H1 (cell line): ENCODE measurements around the gene FCN3. TPM values are rescaled to one million over a fixed set of nuclear protein-coding genes. Genes with fewer than 3 reads are reported as not detected.

Experiments
- CTCF ChIA-PET: fragments of 300-600 bp; sonication (Branson Sonifier 250); formaldehyde crosslinking; loops from one replicate; lab custom pipeline; 2021; ENCODE audit not compliant: partially characterized antibody; lab: Charles Lee
- POLR2A ChIA-PET: fragments of 300-600 bp; sonication (Branson Sonifier 250); formaldehyde crosslinking; loops from one replicate; lab custom pipeline; 2021; ENCODE audit warnings: inconsistent platforms; ENCODE audit not compliant: partially characterized antibody; lab: Charles Lee
- DNase-seq, 2 experiments: peaks; one replicate each; pipeline versions ENCODE4 v3.0.0 to v3.0.0-alpha.2; 2010 to 2022; ENCODE audit warnings: low spot score in 2 of 2, low read depth in 1 of 2, mixed read lengths in 1 of 2
- FAIRE-seq: peaks from 2 replicates; lab custom pipeline; 2011; peaks lifted over from hg19 to GRCh38; lab: Jason Lieb, UNC
- H2AFZ ChIP-seq: 2 replicates; pipeline ENCODE4 v1.8.1; 2012; ENCODE audit warnings: low read length, inconsistent platforms
- H2AK5ac ChIP-seq: 2 replicates; pipeline ENCODE4 v1.6.1; 2013; ENCODE audit warnings: low read depth, low read length
- H2BK120ac ChIP-seq: replicated peaks from 2 replicates; pipeline ENCODE3; 2013; ENCODE audit warnings: low read depth, low read length, inconsistent platforms
- H2BK12ac ChIP-seq: 2 replicates; pipeline ENCODE4 v1.6.1; 2013; ENCODE audit warnings: low read depth, low read length
- H2BK15ac ChIP-seq: 2 replicates; pipeline ENCODE4 v1.6.1; 2013; ENCODE audit warnings: low read length
- H2BK20ac ChIP-seq: 2 replicates; pipeline ENCODE4 v1.6.1; 2013; ENCODE audit warnings: low read length
- H2BK5ac ChIP-seq: 2 replicates; pipeline ENCODE4 v1.6.1; 2013; ENCODE audit warnings: low read depth, low read length
- H3K14ac ChIP-seq: 2 replicates; pipeline ENCODE4 v1.6.1; 2013; ENCODE audit warnings: inconsistent platforms; ENCODE audit not compliant: insufficient read length
- H3K18ac ChIP-seq: 2 replicates; pipeline ENCODE4 v1.6.1; 2013; ENCODE audit warnings: low read length; ENCODE audit errors: extremely low read depth
- H3K23ac ChIP-seq: 2 replicates; pipeline ENCODE4 v1.6.1; 2013; ENCODE audit warnings: inconsistent platforms; ENCODE audit not compliant: insufficient read length
- H3K23me2 ChIP-seq: 2 replicates; pipeline ENCODE4 v1.6.1; 2013; ENCODE audit warnings: low read depth, low read length
- H3K27ac ChIP-seq: 2 replicates; pipeline ENCODE4 v1.6.1; 2011; ENCODE audit warnings: low read depth, low read length, inconsistent platforms
- H3K27me3 ChIP-seq, 4 experiments: replicated peaks in 1 of 4; 1 replicate in 1 of 4; 2 replicates in 3 of 4; pipeline versions ENCODE4 v1.6.1 to v1.8.1; 2011 to 2013; ENCODE audit warnings: low read length in 3 of 4, mild to moderate bottlenecking in 3 of 4, inconsistent platforms in 2 of 4, mixed read lengths in 2 of 4, moderate library complexity in 1 of 4; ENCODE audit not compliant: control insufficient read depth in 3 of 4, insufficient read depth in 3 of 4; ENCODE audit errors: extremely low read depth in 1 of 4
- H3K36me3 ChIP-seq, 4 experiments: 2 replicates each; pipeline versions ENCODE4 v1.6.1 to v1.8.1; 2011 to 2013; ENCODE audit warnings: mild to moderate bottlenecking in 4 of 4, low read length in 3 of 4, moderate library complexity in 2 of 4, control low read depth in 1 of 4, inconsistent platforms in 1 of 4; ENCODE audit not compliant: insufficient read depth in 4 of 4, control insufficient read depth in 2 of 4
- H3K4ac ChIP-seq: replicated peaks from 2 replicates; pipeline ENCODE3; 2013; ENCODE audit warnings: low read length, low read depth, mixed read lengths, inconsistent platforms; ENCODE audit not compliant: insufficient read length
- H3K4me1 ChIP-seq, 4 experiments: replicated peaks in 1 of 4; 1 replicate in 1 of 4; 2 replicates in 3 of 4; pipeline versions ENCODE4 v1.6.1 to v1.8.1; 2011 to 2013; ENCODE audit warnings: low read length in 3 of 4, inconsistent platforms in 2 of 4, mixed read lengths in 1 of 4; ENCODE audit not compliant: insufficient read depth in 4 of 4, control insufficient read depth in 3 of 4
- H3K4me2 ChIP-seq, 2 experiments: 2 replicates each; pipeline versions ENCODE4 v1.6.1 to v1.8.1; 2011 to 2013; ENCODE audit warnings: low read depth in 2 of 2, low read length in 2 of 2, control low read depth in 1 of 2, inconsistent platforms in 1 of 2, mild to moderate bottlenecking in 1 of 2; ENCODE audit not compliant: insufficient read depth in 1 of 2
- H3K4me3 ChIP-seq, 4 experiments: fragments of 200-600, 300-600 bp in 1 of 4; sonication (generic), shearing (Covaris generic), sonication (Bioruptor Twin) in 1 of 4; 2 replicates each; pipeline versions ENCODE4 v1.5.1 to v1.8.1; 2011 to 2016; ENCODE audit warnings: low read length in 4 of 4, low read depth in 3 of 4, control low read depth in 2 of 4, inconsistent platforms in 2 of 4, mild to moderate bottlenecking in 2 of 4, mixed read lengths in 1 of 4, moderate library complexity in 1 of 4; ENCODE audit not compliant: insufficient read depth in 2 of 4; ENCODE audit errors: extremely low read depth in 1 of 4
- H3K56ac ChIP-seq: replicated peaks from 2 replicates; pipeline ENCODE3; 2013; ENCODE audit warnings: low read depth, mild to moderate bottlenecking, mixed read lengths, low read length, inconsistent platforms; ENCODE audit not compliant: insufficient read length
- H3K79me1 ChIP-seq: 2 replicates; pipeline ENCODE4 v1.6.1; 2013; ENCODE audit warnings: low read depth, low read length, control low read depth
- H3K79me2 ChIP-seq, 2 experiments: 2 replicates each; pipeline versions ENCODE4 v1.6.1 to v1.8.1; 2012 to 2013; ENCODE audit warnings: low read length in 2 of 2, mild to moderate bottlenecking in 2 of 2, inconsistent platforms in 1 of 2; ENCODE audit not compliant: insufficient read depth in 2 of 2, control insufficient read depth in 1 of 2
- H3K9ac ChIP-seq, 4 experiments: replicated peaks in 1 of 4; 1 replicate in 1 of 4; 2 replicates in 3 of 4; pipeline versions ENCODE4 v1.6.1 to v1.8.1; 2011 to 2013; ENCODE audit warnings: low read depth in 3 of 4, low read length in 3 of 4, control low read depth in 2 of 4, mild to moderate bottlenecking in 2 of 4, moderate library complexity in 2 of 4, inconsistent platforms in 1 of 4; ENCODE audit errors: extremely low read depth in 1 of 4
- H3K9me3 ChIP-seq, 2 experiments: 2 replicates each; pipeline versions ENCODE4 v1.6.1 to v1.8.1; 2012 to 2013; ENCODE audit warnings: mild to moderate bottlenecking in 2 of 2, moderate library complexity in 2 of 2, control low read depth in 1 of 2, inconsistent platforms in 1 of 2, low read depth in 1 of 2, low read length in 1 of 2, mixed read lengths in 1 of 2; ENCODE audit not compliant: insufficient read depth in 2 of 2
- H4K20me1 ChIP-seq, 2 experiments: replicated peaks in 1 of 2; 2 replicates each; pipeline versions ENCODE3 to v1.8.1; 2011 to 2013; ENCODE audit warnings: inconsistent platforms in 2 of 2, low read length in 2 of 2, mild to moderate bottlenecking in 1 of 2; ENCODE audit not compliant: insufficient read depth in 2 of 2, control insufficient read depth in 1 of 2
- H4K5ac ChIP-seq: 2 replicates; pipeline ENCODE4 v1.6.1; 2013; ENCODE audit warnings: low read length, low read depth, mixed read lengths, inconsistent platforms; ENCODE audit not compliant: insufficient read length
- H4K8ac ChIP-seq: 2 replicates; pipeline ENCODE4 v1.8.0; 2013; ENCODE audit warnings: mild to moderate bottlenecking, moderate library complexity, low read length, inconsistent platforms; ENCODE audit not compliant: insufficient read depth; ENCODE audit errors: extremely low read depth
- H4K91ac ChIP-seq: replicated peaks from 2 replicates; pipeline ENCODE3; 2013; ENCODE audit warnings: low read length, mixed read lengths, inconsistent platforms; ENCODE audit not compliant: insufficient read length
- ASH2L ChIP-seq: fragments of 200-600, 300-600 bp; sonication (generic); IDR thresholded peaks from one replicate; pipeline ENCODE4 v1.7.1; 2017; ENCODE audit warnings: low read length
- CHD1 ChIP-seq: IDR thresholded peaks from 2 replicates; pipeline ENCODE4 v1.6.1; 2012; ENCODE audit warnings: low read depth, low read length, improper control_type of control experiment
- E2F6 ChIP-seq: IDR thresholded peaks from 2 replicates; pipeline ENCODE4 v1.6.1; 2012; ENCODE audit warnings: inconsistent platforms
- HDAC6 ChIP-seq: IDR thresholded peaks from one replicate; pipeline ENCODE4 v1.7.1; 2012; ENCODE audit warnings: low read depth, mild to moderate bottlenecking, inconsistent platforms, low read length, moderate library complexity
- JUN ChIP-seq: IDR thresholded peaks from 2 replicates; pipeline ENCODE4 v1.6.1; 2011; ENCODE audit warnings: low read depth, mild to moderate bottlenecking, improper control_type of control experiment, low read length
- KDM5A ChIP-seq: fragments of 200-600 bp; IDR thresholded peaks from 2 replicates; pipeline ENCODE4 v1.7.1; 2012; ENCODE audit warnings: mild to moderate bottlenecking, low read length, inconsistent platforms, mixed read lengths
- MAFK ChIP-seq: IDR thresholded peaks from 2 replicates; pipeline ENCODE4 v1.6.1; 2012; ENCODE audit warnings: low read depth, mild to moderate bottlenecking, improper control_type of control experiment, low read length
- NRF1 ChIP-seq: IDR thresholded peaks from 2 replicates; pipeline ENCODE4 v1.6.1; 2011; ENCODE audit warnings: mild to moderate bottlenecking, low read depth, low read length, improper control_type of control experiment
- PHF8 ChIP-seq: fragments of 200-600 bp; sonication (generic); conservative IDR thresholded peaks from 2 replicates; pipeline ENCODE4 v1.7.1; 2012; ENCODE audit warnings: low read depth, mild to moderate bottlenecking, inconsistent platforms, low read length, moderate library complexity
- POLR2A ChIP-seq, 2 experiments: IDR thresholded peaks; 1 replicate in 1 of 2; 2 replicates in 1 of 2; pipeline ENCODE4 v1.6.1; 2011; ENCODE audit warnings: low read depth in 2 of 2, low read length in 2 of 2, mild to moderate bottlenecking in 2 of 2; ENCODE audit errors: control extremely low read depth in 1 of 2
- POLR2AphosphoS5 ChIP-seq: IDR thresholded peaks from 2 replicates; pipeline ENCODE4 v1.6.1; 2011; ENCODE audit warnings: low read depth, low read length
- SP1 ChIP-seq: IDR thresholded peaks from 2 replicates; pipeline ENCODE4 v1.6.1; 2011; ENCODE audit warnings: low read depth, low read length
- SUZ12 ChIP-seq: fragments of 200-600 bp; sonication (generic); IDR thresholded peaks from 2 replicates; pipeline ENCODE4 v1.6.1; 2012; ENCODE audit warnings: mild to moderate bottlenecking, inconsistent platforms, low read length, moderate library complexity, mixed read lengths
- TCF12 ChIP-seq: IDR thresholded peaks from 2 replicates; pipeline ENCODE4 v1.6.1; 2011; ENCODE audit warnings: low read depth, mild to moderate bottlenecking, low read length
- TEAD4 ChIP-seq: IDR thresholded peaks from 2 replicates; pipeline ENCODE4 v1.6.1; 2012; ENCODE audit warnings: low read depth, low read length, inconsistent platforms, mixed read lengths
- WGBS, 2 experiments: shearing (Covaris generic) in 1 of 2; methylation state at CpG; one replicate each; pipeline versions ENCODE4 v1.1.6 to v1.1.7; 2013 to 2015; ENCODE audit warnings: low lambda C conversion rate in 2 of 2, mixed read lengths in 2 of 2, inconsistent platforms in 1 of 2, low coverage in 1 of 2, missing lambda C conversion rate in 1 of 2; ENCODE audit not compliant: insufficient replicate concordance in 2 of 2, insufficient coverage in 1 of 2, insufficient read length in 1 of 2; ENCODE audit errors: extremely low coverage in 1 of 2, missing lambda C conversion rate in 1 of 2; 5-methylcytosine and 5-hydroxymethylcytosine counted together
- polyA plus RNA-seq, 7 experiments: library from polyadenylated mRNA; depleted of rRNA in 3 of 7; stranded (reverse) in 5 of 7; unstranded in 2 of 7; fragments of >200 nt in 5 of 7; fragments of 200-250 nt in 2 of 7; gene quantifications; 1 replicate in 5 of 7; 2 replicates in 1 of 7; 4 replicates in 1 of 7; pipeline versions ENCODE4 v1.2.1 to v1.2.3, GENCODE V29; 2011 to 2013; ENCODE audit warnings: missing spikeins in 2 of 7, mixed read lengths in 2 of 7
- total RNA-seq: library from RNA; stranded (reverse); fragmentation: NEBNext Ultra II Directional; extraction: Animal tissue kit (Norgen Biotek cat#: 25700); gene quantifications from 2 replicates; pipeline ENCODE4 v1.2.1, GENCODE V29; 2021

Gene FCN3
- total and polyA plus RNA-seq, 2 of the 8 experiments (the other 6 are each of a cell fraction or from before 2014, with no cell fraction given), result 0.30 to 0.57 TPM

GRCh38 chr1:27325286-27325685 lies 49.3 kb downstream of the FCN3 start:
- no peak overlapping the region for H2BK15ac ChIP-seq
- H3K4me3 ChIP-seq, result no peak overlapping the region
- H4K91ac ChIP-seq, result no peak overlapping the region
- ChIA-PET POLR2A (interaction anchor here (0.8 kb wide), 1 partner anchor 14 kb away, joined by 3 read pairs; no protein-coding TSS in a partner anchor), CTCF (interaction anchor here (0.6 to 7.0 kb wide), 10 partner anchors 8 to 343 kb away, joined by 3 to 102 read pairs (median 10); no protein-coding TSS in a partner anchor)
- H4K5ac ChIP-seq, result no peak overlapping the region
- H3K14ac ChIP-seq, result no peak overlapping the region
- no peak overlapping the region for H2BK120ac ChIP-seq
- H2AK5ac ChIP-seq, result no peak overlapping the region
- no peak overlapping the region for H2BK20ac ChIP-seq
- peaks cover 4 to 61% of the 10 kb centered on the region in 2 experiments for H3K79me2 ChIP-seq
- no peaks in the 10 kb centered on the region; a peak in 1 of 7 replicates for H3K27me3 ChIP-seq
- no peak overlapping the region for H2BK12ac ChIP-seq
- no peak overlapping the region for H2AFZ ChIP-seq
- H3K23me2 ChIP-seq, result peaks cover 7% of the 10 kb centered on the region; the same call in 1 of the 2 replicates
- H3K4me2 ChIP-seq, result no peak overlapping the region
- H4K20me1 ChIP-seq, result peaks cover 4 to 7% of the 10 kb centered on the region in 2 experiments
- H3K56ac ChIP-seq, result no peak overlapping the region
- no peak overlapping the region for H3K18ac ChIP-seq
- H4K8ac ChIP-seq, result no peak overlapping the region
- 94% methylated on average over 15 of the region's 15 CpGs; no CpG with 5 or more reads in 1 of the 2 experiments for WGBS, 2 experiments
- no peak for FAIRE-seq
- H3K9me3 ChIP-seq, result no peaks in the 10 kb centered on the region
- no peak for DNase-seq
- peaks cover 8% of the 10 kb centered on the region; the same call in 1 of the 2 replicates for H3K79me1 ChIP-seq
- H2BK5ac ChIP-seq, result no peak overlapping the region
- H3K4ac ChIP-seq, result no peak overlapping the region
- H3K23ac ChIP-seq, result no peak overlapping the region
- H3K27ac ChIP-seq, result no peak overlapping the region
- 0 out of 7 replicates have a peak, but pooled peaks cover 0 to 6% (median 0%) of the 10 kb centered on the region in 4 experiments for H3K4me1 ChIP-seq
- peaks cover 2 to 7% (median 6%) of the 10 kb centered on the region in 4 experiments; a peak in 7 of 8 replicates for H3K36me3 ChIP-seq
- no peak overlapping the region for H3K9ac ChIP-seq
- TF ChIP-seq PHF8 (no peak), TEAD4 (no peak), JUN (no peak), ASH2L (no peak), KDM5A (no peak), MAFK (no peak), TCF12 (no peak), NRF1 (no peak), SUZ12 (no peak), POLR2AphosphoS5 (no peak), E2F6 (no peak), SP1 (no peak), POLR2A (IDR thresholded peaks at IDR 0.05; ENCODE audit: control extremely low read depth in 1 of 2, low read depth in 2 of 2, low read length in 2 of 2) (no peak), HDAC6 (no peak), CHD1 (no peak)
